ENCODE results near the gene EXOC6B.

The EXOC6B gene

GRCh38 chr2:72210470-72210869 lies 615.4 kb downstream of the EXOC6B start:
- DNase-seq (ENCODE audit: low read depth) = no peak

DNA sequence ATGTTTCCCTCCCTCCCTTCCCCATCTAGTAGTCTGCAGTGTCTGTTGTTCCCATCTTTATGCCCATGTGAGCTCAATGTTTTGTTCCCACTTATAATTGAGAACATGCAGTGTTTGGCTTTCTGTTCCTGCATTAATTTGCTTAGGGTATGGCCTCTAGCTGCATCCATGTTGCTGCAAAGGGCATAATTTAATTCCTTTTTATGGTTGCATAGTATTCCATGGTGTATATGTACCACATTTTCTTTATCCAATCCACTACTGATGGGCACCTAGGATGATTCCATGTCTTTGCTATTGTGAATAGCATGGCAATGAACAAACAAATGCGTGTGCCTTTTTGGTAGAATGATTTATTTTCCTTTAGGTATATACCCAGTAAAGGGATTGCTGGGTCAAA lies 617.6 kb downstream of the EXOC6B start:
- DNase-seq (ENCODE audit: low read depth) = no peak

- no peak for DNase-seq (ENCODE audit: low read depth)
Observed at GRCh38 chr2:72207334-72207733, 618.5 kb downstream of the EXOC6B start.

- DNase-seq (ENCODE audit: low read depth) = no peak
Observed at GRCh38 chr2:72205504-72205881, 620.3 kb downstream of the EXOC6B start.

DNA sequence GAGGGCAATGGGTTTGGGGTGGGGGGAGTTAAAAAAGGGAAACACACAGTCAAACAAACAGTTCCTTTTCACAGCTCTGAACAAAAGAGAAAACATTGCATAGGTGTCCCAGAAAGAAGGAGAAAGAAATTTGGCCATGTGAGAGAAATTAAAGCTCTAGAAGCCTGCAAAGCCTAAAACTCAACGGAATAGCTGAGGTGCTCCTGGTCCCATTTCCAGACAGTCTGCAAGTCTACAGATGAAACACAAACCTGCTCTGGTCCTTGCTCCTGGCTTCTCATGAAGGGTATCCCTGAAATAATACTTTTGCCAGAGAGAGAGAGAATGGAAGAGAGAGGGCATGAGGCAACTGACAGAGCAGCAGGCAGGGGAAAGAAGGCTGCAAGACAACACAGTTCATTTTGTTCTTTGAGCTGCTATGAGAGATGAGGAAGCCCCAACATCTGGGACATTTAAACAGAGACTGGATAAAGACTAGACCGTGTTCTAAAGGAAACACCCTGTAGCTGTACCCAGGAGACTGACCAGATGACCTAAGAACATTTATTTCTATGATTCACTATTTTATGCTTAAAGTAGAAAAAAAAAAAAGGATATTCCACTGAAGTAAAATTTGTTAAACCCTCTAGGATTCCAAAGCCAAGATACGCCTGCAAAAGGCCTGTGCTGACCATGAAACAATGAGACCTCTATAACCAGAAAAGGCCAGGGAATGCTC lies 620.9 kb downstream of the EXOC6B start:
- no peak for DNase-seq (ENCODE audit: low read depth)

- DNase-seq (ENCODE audit: low read depth) = no peak
Observed at GRCh38 chr2:72204156-72204785, 621.6 kb downstream of the EXOC6B start.

DNA sequence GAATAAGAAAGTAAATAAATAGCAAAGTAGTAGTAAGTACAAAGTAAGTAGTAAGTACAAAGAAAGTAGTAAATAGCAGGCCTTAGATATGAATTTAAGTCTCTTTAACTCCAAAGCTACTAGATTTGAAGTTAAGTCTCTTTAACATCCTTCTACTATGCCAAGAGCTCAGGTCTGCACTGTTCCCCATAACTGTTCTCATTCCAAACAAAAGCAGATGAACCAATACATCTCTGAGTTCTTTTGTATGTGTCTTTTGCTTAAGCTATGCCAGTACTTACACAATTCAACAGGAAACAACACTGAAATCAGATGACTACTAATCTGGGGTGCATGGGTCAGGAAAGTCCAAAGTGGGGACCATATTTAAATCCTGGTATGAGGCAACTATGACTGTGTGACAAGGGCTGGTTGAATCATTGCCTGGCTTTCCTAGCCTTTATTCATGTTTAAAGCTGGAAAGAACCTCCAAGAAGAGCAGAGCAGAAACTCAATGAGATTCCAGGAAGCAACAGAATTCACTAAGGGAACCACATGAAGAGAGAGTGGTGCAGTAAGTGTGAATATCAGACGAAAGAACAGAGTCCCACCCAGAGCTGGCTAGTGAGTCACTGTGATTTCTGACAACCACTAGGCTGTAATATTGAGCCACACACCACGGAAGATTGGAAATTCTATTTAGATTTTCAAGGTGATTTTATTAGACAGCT lies 627.1 kb downstream of the EXOC6B start:
- DNase-seq (ENCODE audit: low read depth) = no peak

- no peak for DNase-seq (ENCODE audit: low read depth)
Observed at GRCh38 chr2:72193723-72194122, 632.1 kb downstream of the EXOC6B start.

DNA sequence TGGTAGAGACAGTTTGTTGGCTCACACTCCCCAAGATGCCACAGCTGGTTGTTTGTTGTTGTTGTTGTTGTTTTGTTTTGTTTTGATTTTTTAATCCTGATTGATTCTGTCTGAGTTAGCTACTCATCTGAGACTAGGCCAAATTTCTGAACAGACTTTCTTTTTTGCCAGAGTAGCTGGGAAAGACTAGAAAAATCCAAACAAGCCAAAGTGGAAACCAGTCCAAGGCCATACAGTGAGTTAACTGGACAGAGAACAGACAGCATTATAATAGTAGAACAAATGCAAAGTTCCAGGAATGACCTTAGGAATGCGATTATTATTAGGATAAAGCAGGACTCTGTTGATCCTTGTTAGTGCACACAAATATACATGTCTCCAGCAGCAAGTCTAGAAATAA lies 634.4 kb downstream of the EXOC6B start:
- no peak for DNase-seq (ENCODE audit: low read depth)

DNA sequence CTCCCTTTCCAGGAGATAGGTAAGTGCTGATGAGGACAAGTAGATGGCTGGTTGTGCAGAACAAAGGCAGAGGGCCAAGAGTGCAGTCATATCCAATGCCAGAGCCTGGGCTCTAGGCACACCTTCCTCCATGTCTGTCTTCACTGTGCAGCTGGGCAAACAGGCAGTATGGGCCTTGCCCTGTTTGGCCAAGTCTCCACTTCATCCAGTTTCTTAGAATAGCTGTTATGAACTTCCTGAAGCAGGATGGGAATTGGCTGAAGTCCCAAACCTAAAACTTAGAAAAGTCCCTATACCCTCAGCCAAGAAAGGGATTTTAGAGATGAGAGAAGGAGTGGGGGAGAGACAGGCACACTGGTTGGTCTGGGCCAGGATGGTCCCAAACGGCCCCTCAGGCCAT lies 640.6 kb downstream of the EXOC6B start:
- no peak for DNase-seq (ENCODE audit: low read depth)

GRCh38 chr2:72183466-72183865 lies 642.4 kb downstream of the EXOC6B start:
- DNase-seq (ENCODE audit: low read depth) = no peak

GRCh38 chr2:72183016-72183415 lies 642.8 kb downstream of the EXOC6B start:
- DNase-seq (ENCODE audit: low read depth) = no peak

DNA sequence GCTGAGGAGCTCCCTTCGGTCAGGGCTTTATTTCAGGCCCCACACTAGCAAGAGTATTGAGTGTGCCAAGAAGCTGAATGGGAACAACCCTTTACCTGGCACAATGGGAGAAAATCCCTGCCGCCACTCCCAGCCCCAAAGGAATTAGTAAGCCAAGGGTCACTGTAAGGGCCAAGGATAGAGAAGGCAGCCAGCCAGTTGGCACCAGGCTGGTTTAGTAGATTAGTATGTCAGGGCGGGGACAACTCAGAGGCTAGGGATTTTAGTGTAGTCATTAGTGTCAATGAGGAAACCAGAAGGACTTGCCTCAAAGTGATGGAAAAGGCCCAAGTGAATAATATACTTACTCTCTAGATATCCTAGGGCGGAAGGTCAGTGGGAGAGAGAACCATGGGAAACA lies 643.3 kb downstream of the EXOC6B start:
- DNase-seq (ENCODE audit: low read depth) = no peak

- no peak for DNase-seq (ENCODE audit: low read depth)
Observed at GRCh38 chr2:72181616-72182015, 644.2 kb downstream of the EXOC6B start.

DNA sequence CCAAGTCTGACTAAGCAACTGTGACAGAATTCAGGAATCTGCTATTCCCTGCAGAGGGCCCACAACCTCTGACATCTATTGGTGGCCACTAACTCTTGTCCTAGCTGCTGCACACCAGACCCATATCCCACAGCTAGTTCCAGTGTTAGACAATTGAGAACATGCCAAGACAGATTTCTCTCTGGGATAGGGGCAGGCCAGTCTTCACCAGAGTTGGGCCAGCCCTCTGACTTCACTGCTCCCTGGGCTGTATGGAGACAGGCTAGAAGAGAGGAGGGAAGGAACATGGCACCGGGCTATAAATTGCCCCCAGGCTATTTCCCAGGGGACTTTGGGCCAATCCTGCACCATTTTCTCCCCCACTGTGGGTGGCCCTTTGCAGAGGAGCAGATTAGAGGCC lies 645.5 kb downstream of the EXOC6B start:
- no peak for DNase-seq (ENCODE audit: low read depth)

DNA sequence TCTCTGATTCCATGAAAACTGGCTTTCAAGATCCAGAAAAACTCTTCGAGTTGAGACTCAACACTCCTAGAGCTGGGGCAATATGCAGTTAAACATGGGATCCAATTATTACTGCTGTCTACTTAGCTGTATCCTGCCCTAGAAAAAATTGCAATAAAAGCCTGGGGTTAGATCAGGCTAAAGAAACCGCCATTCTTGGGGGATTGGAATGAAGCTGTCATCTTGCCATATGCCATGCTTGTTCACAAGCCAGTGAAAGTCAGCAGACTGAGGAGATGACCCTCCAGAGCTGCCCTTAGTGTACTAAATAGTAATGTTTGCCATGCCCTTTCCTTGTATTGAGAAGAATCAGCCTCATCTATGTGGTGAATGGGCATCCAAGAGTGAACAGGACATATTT lies 647.3 kb downstream of the EXOC6B start:
- DNase-seq (ENCODE audit: low read depth) = no peak

- no peak for DNase-seq (ENCODE audit: low read depth)
Observed at GRCh38 chr2:72176281-72176680, 649.6 kb downstream of the EXOC6B start.

GRCh38 chr2:72175636-72176035 lies 650.2 kb downstream of the EXOC6B start:
- no peak for DNase-seq (ENCODE audit: low read depth)

DNA sequence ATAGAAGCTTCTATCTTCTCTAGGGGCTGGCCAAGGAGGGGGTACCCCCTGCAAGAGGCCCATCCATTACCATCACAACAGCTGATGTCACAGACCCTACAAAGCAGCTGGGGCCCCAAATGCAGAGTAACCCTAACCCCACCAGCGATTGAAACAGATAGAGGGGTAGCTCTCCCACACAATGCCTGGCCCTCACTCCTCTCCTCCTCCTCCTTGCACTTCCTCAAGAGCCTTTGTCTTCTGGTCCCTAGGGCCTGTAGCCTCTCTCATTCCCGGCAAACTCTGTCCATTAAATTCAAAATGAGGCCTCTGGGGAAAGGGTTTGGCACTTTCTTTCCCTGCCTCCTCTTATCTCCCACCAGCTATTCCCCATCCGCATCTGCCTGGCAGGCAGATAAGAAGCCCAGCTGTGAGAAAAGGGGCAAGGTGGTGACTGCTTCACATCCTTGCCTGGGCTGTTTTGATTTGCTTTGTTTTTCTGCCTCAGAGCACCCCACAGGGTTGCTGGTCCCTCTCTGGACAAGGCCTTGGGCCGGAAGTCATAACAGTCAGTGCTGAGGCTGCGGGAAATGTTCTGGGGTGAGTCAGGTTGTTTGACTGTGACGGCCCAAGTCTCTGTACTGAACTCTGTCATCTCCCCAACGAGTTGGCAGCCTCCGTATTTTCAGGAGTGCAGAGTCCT lies 652.1 kb downstream of the EXOC6B start:
- DNase-seq (ENCODE audit: low read depth) = no peak

- no peak for DNase-seq (ENCODE audit: low read depth)
Observed at GRCh38 chr2:72172478-72172877, 653.4 kb downstream of the EXOC6B start.

DNA sequence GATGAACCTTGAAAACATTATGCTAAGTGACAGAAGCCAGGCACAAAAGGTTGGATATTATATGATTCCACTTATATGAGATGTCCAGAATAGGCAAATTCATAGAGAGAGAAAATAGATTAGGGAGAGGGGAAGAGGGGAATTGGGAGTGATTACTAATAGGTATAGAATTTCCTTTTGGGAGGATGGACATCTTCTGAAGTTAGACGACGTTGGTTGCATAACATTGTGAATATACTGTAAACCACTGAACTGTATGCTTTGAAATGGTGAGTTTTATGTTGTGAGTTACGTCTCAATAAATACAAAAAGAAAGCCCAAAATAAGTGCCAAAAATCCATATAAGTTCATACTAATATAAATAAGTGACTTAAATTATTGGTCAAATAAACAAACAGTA lies 659.6 kb downstream of the EXOC6B start:
- DNase-seq (ENCODE audit: low read depth) = no peak

GRCh38 chr2:72165792-72166191 lies 660.0 kb downstream of the EXOC6B start:
- DNase-seq (ENCODE audit: low read depth) = no peak

- no peak for DNase-seq (ENCODE audit: low read depth)
Observed at GRCh38 chr2:72162574-72162973, 663.3 kb downstream of the EXOC6B start.

Measured in T-helper 22 cell (primary cell).